OCI-LY3 (cell line): ENCODE results near the gene HHAT.

Experiments used
- H2AFZ ChIP-seq: fragments of 200-600, 300-600 bp; shearing (Covaris generic); 2 replicates; pipeline ENCODE4 v1.6.0; 2014; ENCODE audit warnings: antibody characterized with exemption, low read depth, low read length
- H3K27ac ChIP-seq: fragments of 200-600, 300-600 bp; sonication (generic); 2 replicates; pipeline ENCODE4 v1.5.1; 2014; ENCODE audit warnings: mild to moderate bottlenecking, low read length, moderate library complexity, mixed read lengths
- H3K27me3 ChIP-seq: fragments of 200-600, 300-600 bp; sonication (generic); 2 replicates; pipeline ENCODE4 v1.6.1; 2014; ENCODE audit warnings: low read depth, low read length, mixed read lengths
- H3K36me3 ChIP-seq: fragments of 200-600, 300-600 bp; sonication (generic); replicated peaks from 2 replicates; pipeline ENCODE3; 2014; ENCODE audit warnings: low read depth, low read length, mixed read lengths
- H3K4me1 ChIP-seq: fragments of 300-600, 200-600 bp; sonication (generic); 2 replicates; pipeline ENCODE4 v1.6.1; 2014; ENCODE audit warnings: low read length, mixed read lengths
- H3K4me2 ChIP-seq: fragments of 200-600, 300-600 bp; sonication (generic); 2 replicates; pipeline ENCODE4 v1.6.1; 2014; ENCODE audit warnings: low read length, mixed read lengths
- H3K4me3 ChIP-seq: fragments of 300-600, 200-600 bp; sonication (generic); 2 replicates; pipeline ENCODE4 v1.5.1; 2014; ENCODE audit warnings: antibody characterized with exemption, mild to moderate bottlenecking, low read length, moderate library complexity
- H3K79me2 ChIP-seq: fragments of 300-600, 200-600 bp; shearing (Covaris generic); 2 replicates; pipeline ENCODE4 v1.6.1; 2014; ENCODE audit warnings: mild to moderate bottlenecking, low read length, mixed read lengths
- H3K9ac ChIP-seq: fragments of 300-600, 200-600 bp; shearing (Covaris generic); 2 replicates; pipeline ENCODE4 v1.6.0; 2014; ENCODE audit warnings: mild to moderate bottlenecking, low read length, moderate library complexity
- H3K9me3 ChIP-seq: fragments of 200-600, 300-600 bp; shearing (Covaris generic); 2 replicates; pipeline ENCODE4 v1.6.1; 2014; ENCODE audit warnings: low read length, mixed read lengths; ENCODE audit not compliant: insufficient read depth
- H4K20me1 ChIP-seq: fragments of 200-600, 300-600 bp; sonication (generic); 2 replicates; pipeline ENCODE4 v1.6.1; 2016; ENCODE audit warnings: low read length, mixed read lengths; ENCODE audit not compliant: insufficient read depth
- CTCF ChIP-seq: fragments of 200-600, 300-600 bp; sonication (generic); IDR thresholded peaks from 2 replicates; pipeline ENCODE4 v1.5.1; 2014; ENCODE audit warnings: antibody characterized with exemption, low read length, low read depth
- EZH2phosphoT487 ChIP-seq: fragments of 200-600 bp; shearing (Covaris generic); IDR thresholded peaks from 2 replicates; pipeline ENCODE4 v1.6.1; 2018; ENCODE audit warnings: antibody characterized with exemption, mixed run types, low read depth

HHAT gene

GRCh38 chr1:210330279-210330866 is 1.7 kb downstream of the HHAT start:
- no peaks in the 10 kb centered on the region for H3K9me3 ChIP-seq
- H4K20me1 ChIP-seq, result no peaks in the 10 kb centered on the region
- no peak overlapping the region for H3K4me3 ChIP-seq
- no peak overlapping the region for H3K27ac ChIP-seq
- H3K4me1 ChIP-seq, result peaks cover 35% of the 10 kb centered on the region
- H3K4me2 ChIP-seq, result no peak overlapping the region
- no peaks in the 10 kb centered on the region for H3K79me2 ChIP-seq
- H3K27me3 ChIP-seq, result no peaks in the 10 kb centered on the region
- no peak overlapping the region for H3K9ac ChIP-seq
- H2AFZ ChIP-seq, result no peak overlapping the region
- TF ChIP-seq EZH2phosphoT487 (no peak), CTCF (no peak)
- H3K36me3 ChIP-seq, result no peaks in the 10 kb centered on the region

- Histone ChIP-seq H3K9me3 (no peaks in the 10 kb centered on the region), H3K4me1 (peaks cover 35% of the 10 kb centered on the region), H3K79me2 (no peaks in the 10 kb centered on the region), H3K4me2 (peak overlapping the region; percentile 50), H3K4me3 (no peak overlapping the region), H2AFZ (no peak overlapping the region), H3K9ac (no peak overlapping the region), H3K36me3 (no peaks in the 10 kb centered on the region), H3K27me3 (no peaks in the 10 kb centered on the region), H4K20me1 (no peaks in the 10 kb centered on the region), H3K27ac (peak overlapping the region; percentile 51)
- no peak for TF ChIP-seq EZH2phosphoT487
- no peak for TF ChIP-seq CTCF
These were observed 3.5 kb downstream of the HHAT start for GRCh38 chr1:210332233-210332632.

DNA sequence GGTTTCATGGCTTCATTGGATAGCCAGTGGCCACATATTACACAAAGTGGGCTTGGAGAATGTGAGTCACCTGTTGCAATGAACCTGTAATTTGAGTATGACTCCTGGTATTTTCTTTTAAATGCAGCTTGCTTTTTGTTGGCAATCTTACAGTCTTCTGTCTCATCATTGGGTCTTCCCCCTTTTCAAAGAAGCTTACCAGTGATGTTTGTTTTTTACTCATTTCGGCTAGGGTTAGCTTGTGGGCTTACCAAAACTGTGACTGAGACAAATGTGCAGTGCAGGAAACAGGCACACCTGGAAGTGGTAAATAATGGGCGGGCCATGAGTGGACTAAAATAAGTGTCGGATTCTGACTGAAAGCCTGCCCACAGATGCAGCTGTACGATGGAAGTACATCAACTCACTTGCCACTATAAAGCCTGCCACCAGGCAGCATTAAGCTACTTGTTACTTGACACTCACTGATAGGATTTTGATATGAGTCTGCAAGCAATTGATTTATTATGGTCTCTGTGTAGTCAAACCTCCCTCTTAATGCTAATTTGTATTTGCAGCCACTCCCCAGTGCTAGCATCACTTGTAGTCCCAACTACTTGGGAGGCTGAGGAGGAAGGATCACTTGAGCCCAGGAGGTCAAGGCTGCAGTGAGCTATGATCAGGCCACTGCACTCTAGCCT is 4.2 kb downstream of the HHAT start:
- no peaks in the 10 kb centered on the region for H3K27me3 ChIP-seq
- peak overlapping the region; percentile 50 for H3K4me2 ChIP-seq
- no peaks in the 10 kb centered on the region for H3K36me3 ChIP-seq
- TF ChIP-seq CTCF (no peak), EZH2phosphoT487 (no peak)
- H2AFZ ChIP-seq, result no peak overlapping the region
- peaks cover 32% of the 10 kb centered on the region for H3K4me1 ChIP-seq
- no peaks in the 10 kb centered on the region for H3K79me2 ChIP-seq
- H3K9me3 ChIP-seq, result no peaks in the 10 kb centered on the region
- no peaks in the 10 kb centered on the region for H4K20me1 ChIP-seq
- H3K4me3 ChIP-seq, result peak overlapping the region; percentile 18; the same call in 1 of the 2 replicates
- no peak overlapping the region for H3K9ac ChIP-seq
- peak overlapping the region; percentile 51 for H3K27ac ChIP-seq

- H3K9ac ChIP-seq, result no peak overlapping the region
- H2AFZ ChIP-seq, result no peak overlapping the region
- TF ChIP-seq CTCF, result no peak
- H3K4me3 ChIP-seq, result no peak overlapping the region
- H3K9me3 ChIP-seq, result no peaks in the 10 kb centered on the region
- H3K27me3 ChIP-seq, result 0 out of 2 replicates have a peak, but pooled peaks cover 4% of the 10 kb centered on the region
- H4K20me1 ChIP-seq, result no peaks in the 10 kb centered on the region
- H3K4me1 ChIP-seq, result peaks cover 30% of the 10 kb centered on the region
- no peak overlapping the region for H3K27ac ChIP-seq
- H3K79me2 ChIP-seq, result no peaks in the 10 kb centered on the region
- no peak overlapping the region for H3K4me2 ChIP-seq
- H3K36me3 ChIP-seq, result no peaks in the 10 kb centered on the region
These were observed 6.3 kb downstream of the HHAT start for GRCh38 chr1:210335001-210335400.
